Measurements from ENCODE around the gene SCN10A.

The SCN10A gene

DNA sequence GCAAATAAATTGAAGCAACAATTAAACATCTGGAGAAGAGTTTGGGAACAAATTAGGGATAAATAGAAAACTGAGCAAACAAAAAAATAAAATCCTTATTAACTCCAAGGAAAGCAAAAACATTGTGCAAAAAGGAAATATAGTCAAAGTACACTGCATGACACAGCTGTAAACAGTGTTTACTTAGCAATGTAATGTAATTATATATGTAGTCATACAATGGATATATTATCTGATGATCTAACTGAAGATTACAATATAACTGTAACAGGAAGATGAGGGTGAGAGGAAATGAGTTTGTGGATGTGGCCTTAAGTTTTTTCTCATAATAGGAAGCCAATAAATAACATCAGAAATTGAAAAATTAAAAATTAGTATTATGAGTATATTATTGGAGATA lies 42.5 kb downstream of the SCN10A start:
- DNase-seq (ENCODE audit: low spot score) = no peak

DNA sequence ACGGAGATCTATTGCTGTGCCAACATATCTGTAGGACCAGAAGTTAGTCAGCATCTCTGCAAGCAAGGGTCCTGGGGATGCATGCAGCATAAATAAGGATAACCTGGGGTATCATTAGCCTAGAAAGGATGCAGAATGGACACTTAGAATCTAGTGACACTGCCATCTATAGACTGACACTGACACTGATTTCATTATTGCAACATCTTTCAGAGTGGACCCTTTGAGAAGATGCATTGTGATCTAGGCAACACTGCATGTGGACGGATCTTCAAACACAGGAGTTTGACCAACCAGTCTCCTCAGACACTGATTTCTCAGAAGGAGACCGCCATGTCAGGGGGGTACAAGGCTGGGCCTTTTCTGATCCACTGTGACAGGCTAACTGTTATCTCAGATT lies 52.4 kb downstream of the SCN10A start:
- no peak for DNase-seq (ENCODE audit: low spot score)

DNA sequence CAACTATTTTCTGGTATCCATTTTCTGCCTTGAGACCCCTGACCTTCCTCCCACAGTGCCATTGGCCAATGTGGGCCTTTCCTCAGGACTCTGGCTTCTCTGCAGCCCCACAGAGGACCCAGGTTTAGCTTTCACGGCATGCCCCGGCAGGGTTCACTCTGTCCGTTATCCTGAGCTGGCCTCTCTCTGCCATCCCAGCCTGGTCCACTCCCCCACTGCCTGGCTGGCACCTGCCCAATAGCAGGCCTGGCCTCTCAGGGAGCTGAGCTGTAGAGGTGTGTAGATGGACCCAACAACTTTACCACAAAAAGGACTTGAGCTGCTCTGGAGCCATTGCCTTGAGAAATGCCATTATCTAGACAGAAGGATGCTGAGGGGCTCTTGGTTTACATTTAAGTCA lies 57.5 kb downstream of the SCN10A start:
- no peak for DNase-seq (ENCODE audit: low spot score)

DNA sequence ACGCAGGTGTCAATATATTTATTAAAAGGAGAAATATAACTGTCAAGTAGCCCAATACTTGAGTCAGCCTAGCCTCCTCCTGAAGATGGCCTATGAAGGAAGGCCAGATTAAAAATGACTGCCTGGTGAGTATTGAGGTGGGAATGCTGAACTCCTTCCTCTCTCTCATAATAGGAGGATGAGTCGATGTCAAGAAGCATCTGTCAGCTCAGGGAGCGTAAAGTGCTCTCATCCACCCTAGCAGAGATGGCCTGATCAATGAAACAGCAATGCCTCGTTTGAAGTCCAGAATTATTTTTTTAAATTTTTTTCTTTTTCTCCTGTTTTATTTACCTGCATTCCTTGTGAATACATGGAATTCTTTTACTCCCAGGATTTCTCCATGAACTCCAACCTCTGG lies 58.3 kb downstream of the SCN10A start:
- DNase-seq (ENCODE audit: low spot score) = no peak

DNA sequence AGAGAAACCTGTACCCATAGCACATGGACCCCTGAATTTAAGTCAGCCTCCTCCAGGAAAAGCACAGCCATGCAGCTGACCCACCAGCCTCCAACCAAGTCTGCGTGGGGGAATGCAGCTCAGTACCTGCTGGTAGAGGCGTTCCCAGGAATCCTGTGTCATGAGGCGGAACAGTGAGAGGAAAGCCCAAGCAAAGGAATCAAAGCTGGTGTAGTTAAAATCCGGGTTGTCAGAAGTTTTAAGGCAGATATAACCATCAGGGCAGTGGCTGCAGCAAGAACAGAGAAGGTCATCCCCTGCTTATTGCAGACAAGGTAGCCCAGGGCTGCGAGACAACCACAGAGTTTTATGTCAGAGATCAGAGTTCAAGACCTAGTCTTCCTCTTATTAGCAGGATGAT lies 59.1 kb downstream of the SCN10A start:
- DNase-seq (ENCODE audit: low spot score) = no peak

DNA sequence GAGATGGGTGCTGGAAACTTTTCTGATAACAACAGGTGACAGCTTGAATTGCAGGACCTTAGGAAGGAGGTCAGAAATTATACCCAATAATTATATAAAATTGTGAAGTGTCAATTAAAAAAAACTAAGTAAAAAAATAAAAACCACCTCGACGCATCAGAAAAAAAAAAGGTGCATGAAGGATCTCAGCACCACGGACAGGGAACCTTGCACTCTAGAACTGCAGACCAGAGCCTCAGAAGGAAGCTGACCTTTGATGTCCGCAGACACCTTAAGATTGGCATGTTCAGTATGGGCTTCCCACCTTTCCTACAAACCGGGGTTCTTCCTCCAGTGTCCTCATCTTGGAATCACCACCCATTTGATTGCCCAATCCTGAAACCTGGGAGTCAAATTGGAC lies 60.9 kb downstream of the SCN10A start:
- DNase-seq (ENCODE audit: low spot score) = peak; percentile 64

DNA sequence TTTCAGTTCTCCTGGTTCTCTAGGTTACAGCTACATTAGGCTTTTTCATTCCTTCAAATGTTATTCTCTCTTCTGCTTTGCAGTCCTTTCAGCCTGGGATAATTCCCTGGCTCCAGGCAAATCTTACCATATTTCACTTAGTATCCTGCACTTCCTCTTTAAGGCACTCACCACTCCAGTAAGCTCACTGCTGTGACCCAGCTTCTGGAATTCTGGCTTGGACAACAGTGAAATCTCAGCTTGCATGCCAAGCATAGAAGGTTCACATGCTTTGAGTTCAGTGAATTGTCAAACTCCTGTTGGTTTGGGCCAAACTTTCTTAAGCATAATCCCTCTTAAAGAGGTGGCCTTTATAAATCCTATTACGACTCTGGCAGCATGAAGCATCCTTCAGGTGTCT lies 69.4 kb downstream of the SCN10A start:
- no peak for DNase-seq (ENCODE audit: low spot score)

DNA sequence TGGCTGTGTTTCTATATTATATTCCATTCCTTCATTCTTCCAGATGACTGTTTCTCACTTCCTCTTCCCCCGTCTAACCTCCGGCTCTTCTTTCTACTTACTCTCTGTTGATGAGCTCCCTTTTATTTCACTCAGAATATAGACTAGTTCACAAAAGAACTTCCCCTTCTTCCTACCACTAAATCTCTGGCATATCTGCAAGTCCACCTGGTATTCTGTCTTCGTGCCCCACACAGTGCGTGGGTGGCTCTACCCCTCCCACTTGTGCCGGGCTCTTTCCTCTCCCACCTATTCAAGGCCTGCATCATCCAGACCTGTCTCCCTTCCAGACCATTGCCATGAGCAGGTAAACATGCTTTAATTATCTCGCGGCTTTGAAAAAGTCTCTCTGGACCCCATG lies 73.0 kb downstream of the SCN10A start:
- no peak for DNase-seq (ENCODE audit: low spot score)

DNA sequence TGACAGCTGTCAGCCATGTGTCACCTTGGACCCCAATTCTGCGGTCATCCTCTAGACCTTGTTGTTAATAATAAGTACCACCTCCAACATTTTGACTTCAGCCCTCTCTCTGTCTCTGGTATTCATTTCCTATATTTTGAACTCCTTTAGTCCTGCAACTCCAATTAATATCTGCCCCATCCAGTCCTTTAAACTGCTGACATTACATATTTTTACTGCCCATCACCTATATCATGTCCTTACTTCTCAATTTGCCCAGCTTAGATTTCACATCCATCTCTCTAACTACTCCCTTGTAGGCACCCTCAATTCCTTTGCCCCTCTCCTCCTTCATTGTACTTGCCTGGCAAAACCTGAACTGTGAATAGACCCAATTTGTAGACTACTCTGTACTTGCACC lies 73.5 kb downstream of the SCN10A start:
- no peak for DNase-seq (ENCODE audit: low spot score)

DNA sequence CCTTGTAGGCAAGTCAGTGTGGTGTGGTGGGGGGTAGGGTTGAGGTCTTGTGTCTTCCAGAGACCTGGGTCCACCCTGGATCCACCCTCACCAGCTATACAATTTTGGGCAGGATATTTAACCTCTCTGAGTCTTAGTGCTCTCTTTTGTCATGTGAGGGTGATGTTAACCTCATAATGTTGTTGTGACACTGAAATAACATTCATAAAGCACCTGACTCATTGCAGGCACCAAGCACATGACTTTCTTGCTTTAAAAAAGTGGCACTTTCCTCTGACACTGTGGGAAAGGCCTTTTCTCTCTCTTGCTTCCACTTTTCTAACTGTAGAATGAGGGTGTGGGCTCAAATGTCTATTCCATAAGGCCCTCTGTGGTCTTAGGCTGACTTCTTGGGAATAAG lies 75.5 kb downstream of the SCN10A start:
- no peak for DNase-seq (ENCODE audit: low spot score)

DNA sequence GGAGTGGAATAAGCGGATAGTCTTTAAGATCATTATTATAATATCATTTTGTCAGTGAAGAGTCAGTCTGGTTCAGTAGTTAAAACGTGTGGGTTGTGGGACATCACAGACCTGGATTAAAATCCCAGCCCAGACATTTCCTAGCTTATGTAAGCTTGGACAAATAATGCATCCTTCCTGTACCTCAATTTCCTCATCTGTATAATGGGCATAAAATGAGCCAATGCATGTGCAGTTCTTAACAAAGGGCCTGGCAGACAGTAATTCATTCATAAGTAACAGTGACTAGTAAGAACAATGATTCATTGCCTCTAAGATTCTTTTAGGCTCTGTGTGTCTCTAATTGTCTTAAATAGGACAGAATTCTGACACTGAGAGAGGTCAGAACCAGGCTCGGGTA lies 76.1 kb downstream of the SCN10A start:
- DNase-seq (ENCODE audit: low spot score) = no peak

DNA sequence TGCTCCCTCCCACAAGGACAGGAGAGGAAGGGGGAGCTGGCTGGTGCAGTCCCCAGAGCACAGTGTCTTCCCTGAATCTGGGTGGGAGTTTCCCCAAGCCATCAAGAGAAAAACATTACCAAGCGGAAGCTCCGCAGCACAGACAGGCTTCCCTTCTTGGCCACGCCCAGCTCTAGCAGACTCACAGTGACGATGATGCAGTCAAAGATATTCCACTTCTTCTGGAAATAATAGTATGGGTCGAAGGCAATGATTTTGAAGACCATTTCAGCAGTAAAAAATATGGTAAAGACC lies 76.7 kb downstream of the SCN10A start:
- no peak for DNase-seq (ENCODE audit: low spot score)

DNA sequence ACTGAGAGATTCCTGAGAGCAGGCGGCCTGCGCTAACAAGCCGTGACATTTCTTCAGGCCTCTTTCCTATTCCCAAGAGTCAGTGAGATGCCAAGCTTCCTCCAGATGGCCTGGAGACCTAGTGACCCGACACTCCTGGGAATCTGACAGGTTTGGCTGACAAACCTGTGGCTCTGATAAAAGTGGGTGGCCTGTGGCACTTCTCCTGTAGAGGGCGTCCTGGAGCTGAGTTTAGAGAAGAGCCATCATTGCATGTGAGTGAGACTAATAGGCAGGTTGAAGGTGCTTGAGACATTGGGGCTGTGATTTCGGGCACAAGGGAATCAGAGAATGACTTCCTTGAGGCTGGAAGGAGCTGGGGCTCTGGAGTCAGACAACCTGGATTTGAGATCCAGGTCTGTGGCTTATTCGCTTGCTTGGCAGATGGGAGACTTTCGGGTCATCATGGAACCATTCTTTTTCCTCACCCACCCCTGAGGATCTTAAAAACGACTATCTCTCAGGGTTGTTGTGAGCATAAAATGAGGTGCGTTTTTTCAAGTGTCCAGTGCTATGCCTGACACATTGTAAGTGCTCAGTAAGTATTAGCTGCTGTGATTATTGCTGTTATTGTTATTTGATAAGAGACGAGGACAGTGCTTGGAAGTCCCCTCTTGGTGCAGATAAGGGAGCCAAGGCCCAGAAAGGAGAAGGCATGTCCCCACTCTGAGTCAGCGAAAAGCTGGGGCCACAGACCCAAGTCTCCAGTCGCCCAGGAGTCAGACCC lies 77.2 kb downstream of the SCN10A start:
- peak; percentile 81 for DNase-seq (ENCODE audit: low spot score)

DNA sequence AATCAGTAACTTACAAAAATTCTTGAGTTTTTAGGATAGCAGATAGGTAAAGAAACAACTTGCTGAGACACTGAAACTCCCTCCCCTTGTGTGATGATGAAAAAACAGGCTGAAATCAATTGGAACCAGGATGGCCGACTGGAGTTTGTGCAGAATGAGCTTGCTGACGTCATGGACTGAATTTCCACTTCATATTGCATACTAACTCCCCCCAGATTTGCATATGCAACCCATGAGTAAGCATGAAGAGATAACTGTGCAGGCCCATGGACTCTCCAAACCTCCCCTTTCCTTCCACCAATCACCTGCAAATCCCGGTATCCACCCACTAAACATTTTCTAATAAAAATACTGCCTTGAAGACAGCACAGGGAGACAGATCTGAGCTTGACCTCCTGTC lies 84.5 kb downstream of the SCN10A start:
- no peak for DNase-seq (ENCODE audit: low spot score)

DNA sequence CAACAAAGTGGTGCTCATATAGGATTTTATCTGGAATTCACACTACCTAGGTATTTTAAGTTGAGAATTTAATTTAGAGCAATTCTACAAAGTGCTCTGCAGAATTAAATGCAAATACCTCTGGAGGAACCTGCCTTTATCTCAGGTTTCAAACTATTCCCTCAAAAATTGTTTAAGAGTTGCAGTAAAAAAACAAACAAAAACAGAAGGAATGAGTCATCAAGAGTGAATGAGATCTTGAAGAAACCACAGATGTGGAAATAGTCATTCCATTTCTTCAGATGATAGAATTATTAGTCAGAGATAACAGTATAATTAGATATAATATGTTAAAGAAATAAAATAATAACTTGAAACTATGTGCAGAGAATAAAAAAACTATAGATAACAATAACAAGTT lies 85.7 kb downstream of the SCN10A start:
- DNase-seq (ENCODE audit: low spot score) = no peak

DNA sequence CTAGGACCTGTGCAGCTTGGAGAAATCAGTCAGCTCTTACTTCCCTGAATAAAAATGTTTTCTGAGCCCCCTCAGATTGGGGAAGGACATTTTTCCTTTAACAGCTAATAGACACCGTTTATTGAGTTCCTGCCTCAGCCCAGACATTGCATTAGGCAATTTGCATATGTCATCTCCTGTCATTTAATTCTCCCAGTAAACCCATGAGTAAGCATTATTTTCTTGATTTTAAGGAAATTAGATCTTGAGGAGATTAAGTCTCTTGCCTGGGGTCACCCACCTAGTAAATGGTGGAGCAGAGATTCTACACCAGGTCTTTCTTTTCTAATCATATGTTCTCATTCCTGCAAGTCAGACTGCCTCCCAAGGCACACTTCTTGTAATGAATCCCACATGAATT lies 88.0 kb downstream of the SCN10A start:
- no peak for DNase-seq (ENCODE audit: low spot score)

DNA sequence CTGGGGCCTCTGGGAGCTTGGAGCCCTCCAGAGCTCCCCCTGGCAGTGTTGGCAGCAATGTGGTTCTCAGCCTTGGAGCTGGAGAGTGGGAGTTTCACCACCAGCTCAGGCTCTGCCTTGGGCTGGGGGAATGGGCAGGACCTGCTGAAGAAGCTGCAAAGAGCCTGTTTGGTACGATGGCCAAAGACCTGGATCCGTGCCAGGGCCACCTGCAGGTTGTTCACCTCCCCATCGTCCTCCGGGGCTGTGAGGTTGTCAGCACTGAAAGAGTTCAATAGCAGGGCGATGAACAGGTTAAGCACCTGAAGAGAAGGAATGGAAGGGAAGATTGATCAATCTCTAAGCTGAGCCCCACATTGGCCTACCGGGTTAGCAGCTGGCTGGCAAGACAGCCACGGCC lies 89.3 kb downstream of the SCN10A start:
- DNase-seq (ENCODE audit: low spot score) = no peak

DNA sequence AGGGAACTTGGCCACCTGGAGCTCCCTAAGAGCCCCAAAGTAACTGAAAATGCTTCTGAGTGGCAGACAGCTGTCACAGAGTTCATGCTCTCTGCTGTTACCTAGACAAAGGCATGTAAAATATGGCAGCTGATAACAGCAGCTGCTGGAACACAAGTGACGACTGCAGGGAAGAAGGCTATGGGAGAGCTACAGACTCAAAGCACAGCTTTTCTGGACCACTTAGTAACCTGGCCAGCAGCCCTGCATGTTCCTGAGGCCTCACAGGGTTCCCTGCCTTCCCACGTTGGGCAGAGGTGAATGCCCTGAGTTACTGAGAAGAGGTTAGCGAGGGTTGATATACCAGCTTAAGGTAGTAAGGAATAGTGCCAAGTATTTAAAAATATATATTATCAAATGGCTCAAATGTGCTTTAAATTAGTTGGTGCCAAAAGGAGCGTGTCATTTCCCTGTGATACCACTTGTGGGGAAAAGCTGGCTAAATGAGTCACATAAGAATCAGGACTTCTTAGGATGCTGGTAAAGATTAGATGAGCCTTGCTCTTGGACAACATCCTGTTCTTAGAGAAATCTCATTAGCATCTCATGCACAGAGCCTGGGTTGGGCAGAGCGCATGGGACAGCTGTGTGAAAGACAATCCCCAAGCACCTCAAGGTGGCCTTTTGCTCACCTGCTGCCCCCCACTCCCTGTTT lies 90.1 kb downstream of the SCN10A start:
- DNase-seq (ENCODE audit: low spot score) = no peak

DNA sequence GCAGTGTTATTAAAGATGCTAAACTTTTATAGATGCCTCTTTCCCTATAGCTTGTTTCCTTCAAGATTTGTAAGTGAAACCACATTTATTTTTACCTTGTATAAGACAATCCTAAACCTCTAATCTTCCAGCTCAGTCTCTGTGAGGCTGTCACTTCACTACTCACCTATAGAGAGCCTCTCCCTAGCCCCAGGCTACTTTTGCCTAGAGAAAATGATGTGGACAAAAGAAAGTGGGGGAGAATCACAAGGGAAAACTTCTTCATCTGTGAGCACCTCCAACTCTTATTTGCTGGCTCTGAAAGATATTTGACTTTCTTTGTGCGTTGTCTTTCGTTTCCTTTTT lies 91.7 kb downstream of the SCN10A start:
- DNase-seq (ENCODE audit: low spot score) = no peak

DNA sequence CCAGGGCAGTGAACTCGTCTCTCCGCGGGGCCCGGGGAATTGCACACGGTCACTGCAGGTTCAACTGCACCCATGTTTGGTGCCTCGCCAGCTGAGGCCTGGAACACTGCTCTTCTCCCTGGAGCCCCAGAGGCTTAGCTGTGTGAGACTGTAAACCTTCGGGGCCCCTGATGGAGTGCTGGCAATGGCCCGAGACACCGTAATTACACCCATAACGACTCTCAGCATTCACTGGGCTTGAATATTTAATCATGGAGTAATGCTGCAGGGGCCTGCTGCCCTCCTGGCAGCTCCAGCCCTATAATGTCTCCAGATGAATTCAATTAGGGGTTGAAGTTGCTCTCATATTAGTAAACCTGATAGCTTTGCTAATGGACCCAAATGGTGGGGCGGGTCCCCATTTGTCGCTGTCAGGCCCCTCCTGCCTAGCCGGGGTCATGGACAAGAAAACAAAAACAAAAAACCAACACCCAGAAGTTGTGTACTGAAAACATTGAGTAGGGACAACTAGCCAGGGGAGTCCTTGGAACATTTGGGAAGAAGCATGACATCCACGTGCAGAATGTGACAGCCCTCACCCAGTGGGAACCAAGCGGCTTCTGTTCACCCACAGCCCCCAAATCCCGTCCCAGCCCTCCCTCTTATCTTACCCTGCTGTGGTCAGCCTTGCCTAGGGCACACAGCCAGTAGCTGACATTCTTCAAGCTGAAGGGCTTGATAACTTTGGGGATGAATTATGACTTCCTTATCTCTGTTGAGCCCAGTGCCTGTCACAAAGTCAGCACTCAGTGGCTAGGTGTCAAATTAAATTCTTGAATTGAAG lies 92.2 kb downstream of the SCN10A start:
- DNase-seq (ENCODE audit: low spot score) = no peak

DNA sequence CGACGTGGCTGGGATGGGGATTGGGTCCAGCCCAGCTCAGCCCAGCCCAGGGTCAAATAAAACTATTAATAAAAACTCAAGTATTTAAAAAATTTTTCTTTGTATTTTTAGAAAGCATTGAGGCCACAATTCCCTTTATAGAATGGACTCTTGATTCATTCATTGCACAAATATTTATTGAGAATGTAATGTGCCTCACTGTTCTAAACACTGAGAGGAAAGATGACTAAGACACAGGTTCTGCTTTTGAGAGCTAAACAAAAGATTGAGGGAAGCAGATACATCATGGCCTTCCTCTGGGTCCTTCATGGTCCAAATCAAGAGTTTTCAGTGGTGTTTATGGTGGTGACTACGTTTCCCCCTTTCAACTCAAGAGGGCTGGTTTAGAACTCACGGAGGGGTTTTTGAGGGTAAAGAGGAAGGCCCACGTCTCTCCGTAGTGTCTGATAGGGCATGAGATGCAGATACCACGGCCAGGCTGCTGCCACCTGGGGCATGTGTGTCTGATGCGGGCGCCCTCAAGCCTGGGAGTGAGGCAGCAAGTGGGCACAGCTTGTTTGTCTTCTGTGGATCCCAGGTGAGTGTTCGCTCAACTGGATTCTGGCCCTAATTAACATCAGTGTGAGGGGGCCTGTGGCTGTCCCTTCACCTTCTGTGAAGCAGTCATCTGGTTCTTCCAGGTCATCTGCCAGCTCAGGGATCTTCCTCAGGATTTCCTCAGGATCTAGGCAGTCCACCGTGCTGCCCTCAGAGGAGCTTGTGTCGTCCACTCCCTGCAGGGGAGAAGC lies 93.0 kb downstream of the SCN10A start:
- DNase-seq (ENCODE audit: low spot score) = no peak

DNA sequence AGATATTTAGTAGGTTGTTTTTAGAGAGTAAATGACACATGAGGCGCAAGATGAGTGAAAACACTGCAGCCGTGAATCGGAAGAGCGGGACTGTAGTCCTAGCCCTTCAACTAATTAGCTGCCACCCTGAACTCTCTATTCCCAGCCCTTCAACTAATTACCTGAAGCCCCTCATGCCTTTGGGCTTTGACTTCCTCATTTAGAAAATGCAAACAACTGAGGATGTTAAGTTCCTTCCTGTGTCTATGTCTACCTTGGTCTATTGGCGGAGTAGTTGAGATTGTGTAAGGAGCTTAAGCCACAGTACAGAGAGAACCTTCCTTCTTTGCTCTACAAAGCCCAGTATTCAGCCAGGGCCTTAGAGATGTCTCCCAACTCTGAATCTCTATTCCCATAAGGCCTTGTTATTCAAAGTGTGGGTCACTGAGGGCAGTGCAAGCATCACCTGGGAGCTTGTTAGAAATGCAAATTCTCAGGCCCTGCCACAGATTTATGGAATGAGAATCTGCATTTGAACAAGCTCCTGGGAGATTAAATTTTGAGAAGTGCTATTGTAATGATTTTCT lies 94.7 kb downstream of the SCN10A start:
- no peak for DNase-seq (ENCODE audit: low spot score)

Data from iPS-NIHi11 (cell line).